CD4-positive, alpha-beta T cell treated with Interleukin-17A for 1 hour (primary cell): Measurements from ENCODE around the gene OTOP2.
"Not testable (repeated sequence)": the region's sequence is repeated elsewhere in the genome, so short reads cannot be mapped to it uniquely, and the experiment has no call there.

Experiments
- DNase-seq: peaks from one replicate; pipeline ENCODE4 v3.0.0-alpha.2; 2020

The OTOP2 gene

GRCh38 chr17:74977802-74978201 is 53.7 kb downstream of the OTOP2 start:
- no peak for DNase-seq

- DNase-seq: no peak
These were observed 54.2 kb downstream of the OTOP2 start for GRCh38 chr17:74978240-74978639.

DNA sequence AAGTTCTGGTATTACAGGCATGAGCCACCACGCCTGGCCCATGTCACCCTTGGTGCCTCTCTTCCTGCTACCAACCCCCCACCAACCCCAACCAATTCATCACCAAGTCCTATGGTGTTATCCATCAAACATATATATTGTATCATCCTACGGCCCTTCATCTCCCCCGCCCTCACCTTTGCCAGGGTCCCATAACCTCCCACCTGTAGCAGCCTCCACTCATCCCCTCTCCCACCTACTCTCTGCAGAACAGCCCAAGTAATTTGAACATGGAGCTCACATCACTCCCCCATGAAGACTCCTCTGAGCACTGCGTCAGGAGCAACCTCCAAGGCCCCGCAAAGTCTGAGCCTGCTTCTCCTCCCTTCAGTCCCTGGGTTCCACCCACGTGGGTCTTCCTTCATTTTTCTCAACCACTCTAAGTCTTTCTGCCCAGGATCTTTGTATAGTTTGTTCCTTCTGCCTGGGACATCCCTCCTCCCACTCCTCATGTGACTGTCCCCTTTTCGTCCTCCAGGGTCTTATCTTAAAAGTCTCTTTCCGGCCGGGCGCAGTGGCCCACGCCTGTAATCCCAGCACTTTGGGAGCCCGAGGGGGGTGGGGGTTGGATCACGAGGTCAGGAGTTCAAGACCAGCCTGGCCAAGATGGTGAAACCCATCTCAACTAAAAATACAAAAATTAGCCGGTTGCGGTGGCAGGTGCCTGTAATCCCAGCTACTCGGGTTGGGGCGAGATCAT is 55.5 kb downstream of the OTOP2 start:
- DNase-seq: no peak

DNA sequence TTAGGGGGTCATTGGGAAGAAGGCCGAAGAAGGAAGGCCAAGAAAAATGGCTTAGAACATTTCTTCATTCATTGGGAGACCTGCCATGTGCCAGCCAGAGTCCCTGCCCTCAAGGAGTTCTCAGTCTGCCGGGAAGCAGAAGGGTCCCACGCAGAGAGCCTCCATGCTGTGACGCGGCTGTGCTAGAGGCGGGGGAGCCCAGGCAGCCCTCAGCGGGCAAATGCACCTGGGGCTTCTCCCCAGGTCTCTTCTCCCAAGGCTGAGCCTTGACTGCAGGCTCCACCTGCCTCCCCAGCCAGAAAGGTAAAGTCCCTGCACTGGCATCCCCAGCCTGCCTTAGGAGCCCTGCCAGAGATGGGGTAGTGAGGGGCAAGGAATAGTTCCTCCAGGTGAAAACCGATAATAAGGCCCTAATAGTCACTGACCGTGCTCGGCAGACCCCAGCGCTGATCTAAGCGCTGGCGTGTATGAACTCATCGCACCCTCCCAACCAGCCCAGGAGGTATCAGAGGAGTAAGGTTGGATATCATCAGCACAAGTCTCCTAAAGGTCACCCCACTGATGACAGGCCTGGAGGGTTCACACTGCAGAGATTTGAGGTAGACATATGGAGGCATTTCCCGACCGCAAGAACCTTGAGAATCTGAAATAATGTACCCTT is 57.4 kb downstream of the OTOP2 start:
- no peak for DNase-seq

GRCh38 chr17:74981979-74982662 is 58.0 kb downstream of the OTOP2 start:
- DNase-seq: peak; percentile 85

DNA sequence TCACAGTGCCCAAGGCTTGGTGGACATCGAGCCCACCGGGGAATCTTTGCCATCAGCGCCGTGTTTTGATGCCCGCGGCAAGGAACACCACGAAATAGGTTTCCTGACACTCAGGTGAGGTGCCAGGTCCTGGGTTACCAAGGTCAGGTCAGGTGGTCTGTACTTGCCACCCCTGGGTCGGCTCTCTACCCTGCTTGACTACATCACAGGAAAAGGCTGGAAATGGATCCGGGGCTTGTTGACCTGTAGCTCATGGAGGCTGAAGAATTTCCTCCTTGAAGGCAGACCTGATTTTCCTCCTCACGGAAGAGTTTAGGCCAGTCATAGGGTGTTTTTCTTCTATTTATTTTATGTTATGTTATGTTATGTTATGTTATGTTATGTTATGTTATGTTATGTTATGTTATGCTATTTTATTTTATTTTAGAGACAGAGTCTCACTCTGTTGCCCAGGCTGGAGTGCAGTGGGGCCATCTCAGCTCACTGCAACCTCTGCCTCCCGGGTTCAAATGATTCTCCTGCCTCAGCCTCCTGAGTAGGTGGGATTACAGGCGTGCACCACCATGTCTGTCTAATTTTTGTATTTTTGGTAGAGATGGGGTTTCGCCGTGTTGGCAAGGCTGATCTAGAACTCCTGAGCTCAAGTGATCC is 58.7 kb downstream of the OTOP2 start:
- DNase-seq: not testable (repeated sequence)
